Stimulated activated CD4-positive, alpha-beta T cell treated with anti-CD3 and anti-CD28 coated beads, Interleukin-12 subunit alpha, Interleukin-12 subunit beta, amount 100 ng/mL, for 4 hours (primary cell): ENCODE measurements around the gene LRRC49.
"Not testable (repeated sequence)": the region's sequence is repeated elsewhere in the genome, so short reads cannot be mapped to it uniquely, and the experiment has no call there.

Source experiments
- DNase-seq: peaks from one replicate; pipeline ENCODE4 v3.0.0-alpha.2; 2020

LRRC49 gene

GRCh38 chr15:70892002-70892911 lies at the start of gene LRRC49, which contains the start of gene THAP10:
LRRC49 (plus strand) TSS chr15:70892826; CDS start chr15:70892895, 69 bp downstream.
THAP10 (minus strand) TSS chr15:70892433; CDS start chr15:70892272, 161 bp downstream.
- DNase-seq: peak; percentile 11

GRCh38 chr15:70845602-70846360 lies 46.8 kb upstream of the LRRC49 start:
- no peak for DNase-seq

- DNase-seq: no peak
These were observed 40.7 kb upstream of the LRRC49 start for GRCh38 chr15:70851889-70852288.

GRCh38 chr15:70852501-70853317 lies 39.9 kb upstream of the LRRC49 start:
- DNase-seq: no peak

GRCh38 chr15:70853318-70853972 lies 39.2 kb upstream of the LRRC49 start:
- DNase-seq: no peak

- peak; percentile 28 for DNase-seq
These were observed 38.5 kb upstream of the LRRC49 start, which contains the start of gene LARP6 for GRCh38 chr15:70853973-70854665. LARP6 (minus strand) TSS chr15:70854157; CDS start chr15:70854088, 69 bp downstream.

- no peak for DNase-seq
These were observed 38.0 kb upstream of the LRRC49 start for GRCh38 chr15:70854666-70854976.

- DNase-seq: no peak
These were observed 36.9 kb upstream of the LRRC49 start for GRCh38 chr15:70855764-70856163.

- DNase-seq: no peak
These were observed 36.3 kb upstream of the LRRC49 start for GRCh38 chr15:70856177-70856883.

GRCh38 chr15:70856884-70857561 lies 35.6 kb upstream of the LRRC49 start:
- no peak for DNase-seq

- DNase-seq: no peak
These were observed 34.9 kb upstream of the LRRC49 start for GRCh38 chr15:70857562-70858285.

- not testable (repeated sequence) for DNase-seq
These were observed 33.9 kb upstream of the LRRC49 start for GRCh38 chr15:70858614-70859321.

- DNase-seq: no peak
These were observed 33.2 kb upstream of the LRRC49 start for GRCh38 chr15:70859322-70859908.

GRCh38 chr15:70859998-70860397 lies 32.6 kb upstream of the LRRC49 start:
- DNase-seq: no peak

GRCh38 chr15:70863450-70864218 lies 29.0 kb upstream of the LRRC49 start:
- no peak for DNase-seq

- DNase-seq: no peak
These were observed 25.5 kb upstream of the LRRC49 start for GRCh38 chr15:70866982-70867641.

- DNase-seq: no peak
These were observed 24.6 kb upstream of the LRRC49 start for GRCh38 chr15:70867911-70868467.
